Endothelial cell of umbilical vein (primary cell): ENCODE results near the gene C10orf67.

Experiments
- EZH2 ChIP-seq: IDR thresholded peaks from 2 replicates; pipeline ENCODE4 v1.6.1; 2012; ENCODE audit warnings: borderline replicate concordance, low read depth, mild to moderate bottlenecking, moderate library complexity, low read length, inconsistent platforms; ENCODE audit not compliant: severe bottlenecking
- JUN ChIP-seq: IDR thresholded peaks from 2 replicates; pipeline ENCODE4 v1.6.1; 2011; ENCODE audit warnings: borderline replicate concordance, low read depth; ENCODE audit not compliant: insufficient read length, insufficient read depth
- POLR2AphosphoS5 ChIP-seq: IDR thresholded peaks from 2 replicates; pipeline ENCODE4 v1.6.1; 2012; ENCODE audit warnings: low read depth, mild to moderate bottlenecking, control low read depth, low read length, moderate library complexity; ENCODE audit not compliant: insufficient read depth
- TF ChIP-seq, protein P1 (sequence below), 2 donors: IDR thresholded peaks; 1 replicate in 1 of 2; 2 replicates in 1 of 2; pipeline ENCODE4 v1.5.1; 2011; ENCODE audit warnings: low read length in 2 of 2, mild to moderate bottlenecking in 2 of 2, moderate library complexity in 2 of 2, control low read depth in 1 of 2, inconsistent platforms in 1 of 2, low read depth in 1 of 2; ENCODE audit not compliant: insufficient read depth in 1 of 2; ENCODE audit errors: extremely low read depth in 1 of 2
- TF ChIP-seq, protein P2 (sequence below): IDR thresholded peaks from 2 replicates; pipeline ENCODE4 v1.6.1; 2011; ENCODE audit not compliant: insufficient read depth, insufficient read length

DNA sequence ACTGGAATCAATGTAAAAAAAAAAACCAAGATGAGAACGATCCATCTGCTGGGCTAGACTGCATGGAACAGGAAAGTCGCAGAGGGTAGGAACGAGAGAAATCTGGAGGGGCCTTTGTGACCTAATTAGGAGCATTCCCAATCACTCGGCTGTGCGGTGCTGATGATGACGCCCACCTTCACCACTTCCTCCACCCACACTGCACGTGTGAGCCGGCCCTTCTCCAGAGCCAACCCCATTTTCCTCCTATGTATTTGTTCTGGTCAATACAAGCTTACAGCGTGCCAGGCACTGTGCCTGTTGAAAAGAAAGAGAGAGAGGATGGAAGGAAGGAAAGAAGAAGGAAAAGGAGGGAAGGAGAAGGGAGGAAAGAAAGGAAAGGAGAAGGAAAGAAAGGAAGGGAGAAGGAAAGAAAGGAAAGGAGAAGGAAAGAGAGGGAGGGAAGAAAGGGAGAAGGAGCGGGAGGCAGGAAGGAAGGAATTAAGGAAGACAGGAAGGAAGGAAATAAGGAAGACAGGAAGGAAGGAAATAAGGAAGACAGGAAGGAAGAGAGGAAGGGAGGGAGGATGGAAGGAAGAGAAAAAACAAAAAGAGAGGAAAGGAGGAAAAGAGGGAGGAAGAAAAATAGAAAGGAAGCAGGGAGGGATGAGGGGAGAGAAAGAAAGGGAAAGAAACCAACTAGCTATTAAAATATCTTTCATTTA lies 188.0 kb downstream of the C10orf67 start:
- TF ChIP-seq, protein P1, sequence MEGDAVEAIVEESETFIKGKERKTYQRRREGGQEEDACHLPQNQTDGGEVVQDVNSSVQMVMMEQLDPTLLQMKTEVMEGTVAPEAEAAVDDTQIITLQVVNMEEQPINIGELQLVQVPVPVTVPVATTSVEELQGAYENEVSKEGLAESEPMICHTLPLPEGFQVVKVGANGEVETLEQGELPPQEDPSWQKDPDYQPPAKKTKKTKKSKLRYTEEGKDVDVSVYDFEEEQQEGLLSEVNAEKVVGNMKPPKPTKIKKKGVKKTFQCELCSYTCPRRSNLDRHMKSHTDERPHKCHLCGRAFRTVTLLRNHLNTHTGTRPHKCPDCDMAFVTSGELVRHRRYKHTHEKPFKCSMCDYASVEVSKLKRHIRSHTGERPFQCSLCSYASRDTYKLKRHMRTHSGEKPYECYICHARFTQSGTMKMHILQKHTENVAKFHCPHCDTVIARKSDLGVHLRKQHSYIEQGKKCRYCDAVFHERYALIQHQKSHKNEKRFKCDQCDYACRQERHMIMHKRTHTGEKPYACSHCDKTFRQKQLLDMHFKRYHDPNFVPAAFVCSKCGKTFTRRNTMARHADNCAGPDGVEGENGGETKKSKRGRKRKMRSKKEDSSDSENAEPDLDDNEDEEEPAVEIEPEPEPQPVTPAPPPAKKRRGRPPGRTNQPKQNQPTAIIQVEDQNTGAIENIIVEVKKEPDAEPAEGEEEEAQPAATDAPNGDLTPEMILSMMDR (IDR thresholded peaks at IDR 0.05; ENCODE audit: extremely low read depth in 1 of 2, insufficient read depth in 1 of 2, low read depth in 1 of 2, low read length in 2 of 2) = no peak
- TF ChIP-seq, protein P2, sequence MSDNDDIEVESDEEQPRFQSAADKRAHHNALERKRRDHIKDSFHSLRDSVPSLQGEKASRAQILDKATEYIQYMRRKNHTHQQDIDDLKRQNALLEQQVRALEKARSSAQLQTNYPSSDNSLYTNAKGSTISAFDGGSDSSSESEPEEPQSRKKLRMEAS = no peak
- TF ChIP-seq POLR2AphosphoS5 (no peak), EZH2 (no peak), JUN (no peak)
